Pons (tissue), 1 donor: ENCODE results near the gene RUNDC1.
"Not testable (repeated sequence)": the region's sequence is repeated elsewhere in the genome, so short reads cannot be mapped to it uniquely, and the experiment has no call there.

Experiments used
- DNase-seq: peaks from one replicate; pipeline ENCODE4 v3.0.0-alpha.2; 2016; ENCODE audit warnings: low spot score

The RUNDC1 gene

DNA sequence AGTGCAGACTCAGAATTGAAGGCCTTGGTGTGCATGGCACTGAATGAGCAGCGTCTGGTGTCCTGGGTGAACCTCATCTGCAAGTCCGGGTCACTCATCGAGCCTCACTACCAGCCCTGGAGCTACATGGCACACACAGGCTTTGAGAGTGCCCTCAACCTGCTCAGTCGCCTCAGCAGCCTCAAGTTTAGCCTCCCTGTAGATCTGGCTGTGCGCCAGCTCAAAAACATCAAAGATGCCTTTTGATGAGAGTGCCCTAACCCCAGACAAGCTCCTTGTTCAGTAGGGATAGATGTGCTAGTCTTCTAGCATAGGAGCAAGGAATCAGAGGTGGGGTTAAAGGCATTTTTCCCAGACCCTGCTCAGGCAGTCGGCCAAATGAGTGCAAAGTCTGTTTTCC, 11.1 kb downstream of the RUNDC1 start:
- DNase-seq = no peak

DNA sequence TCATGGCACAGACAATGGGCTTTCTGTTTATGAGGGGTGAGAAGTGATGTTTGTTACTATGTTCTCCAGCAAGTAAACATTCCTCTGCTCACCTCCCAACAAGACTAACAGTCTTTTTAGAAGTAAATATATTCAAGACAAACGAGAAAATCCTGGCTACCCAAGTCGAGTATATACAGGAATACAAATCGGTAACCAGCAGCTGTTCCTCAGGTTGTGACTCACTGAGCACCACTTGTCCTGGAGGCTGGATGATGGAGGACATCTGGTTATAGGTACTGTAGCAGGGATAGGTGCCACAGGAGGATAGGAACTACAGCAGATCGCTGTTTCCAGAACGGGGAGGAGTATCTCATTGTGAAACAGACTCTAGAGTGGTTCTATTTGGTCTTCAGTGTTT, 12.5 kb downstream of the RUNDC1 start:
- no peak for DNase-seq

DNA sequence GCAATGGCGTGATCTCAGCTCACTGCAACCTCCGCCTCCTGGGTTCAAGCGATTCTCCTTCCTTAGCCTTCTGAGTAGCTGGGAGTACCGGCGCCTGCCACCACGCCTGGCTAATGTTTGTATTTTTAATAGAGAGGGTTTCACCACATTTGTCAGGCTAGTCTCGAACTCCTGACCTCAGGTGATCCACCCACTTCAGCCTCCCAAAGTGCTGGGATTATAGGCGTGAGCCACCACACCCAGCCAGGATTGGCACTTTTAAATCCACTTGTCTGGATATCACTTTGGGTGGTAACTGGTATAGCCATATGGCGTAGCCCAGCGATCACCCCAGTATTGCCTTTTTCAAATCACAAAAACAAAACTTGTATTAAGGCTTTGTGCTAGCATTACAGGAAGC, 13.5 kb downstream of the RUNDC1 start:
- not testable (repeated sequence) for DNase-seq

DNA sequence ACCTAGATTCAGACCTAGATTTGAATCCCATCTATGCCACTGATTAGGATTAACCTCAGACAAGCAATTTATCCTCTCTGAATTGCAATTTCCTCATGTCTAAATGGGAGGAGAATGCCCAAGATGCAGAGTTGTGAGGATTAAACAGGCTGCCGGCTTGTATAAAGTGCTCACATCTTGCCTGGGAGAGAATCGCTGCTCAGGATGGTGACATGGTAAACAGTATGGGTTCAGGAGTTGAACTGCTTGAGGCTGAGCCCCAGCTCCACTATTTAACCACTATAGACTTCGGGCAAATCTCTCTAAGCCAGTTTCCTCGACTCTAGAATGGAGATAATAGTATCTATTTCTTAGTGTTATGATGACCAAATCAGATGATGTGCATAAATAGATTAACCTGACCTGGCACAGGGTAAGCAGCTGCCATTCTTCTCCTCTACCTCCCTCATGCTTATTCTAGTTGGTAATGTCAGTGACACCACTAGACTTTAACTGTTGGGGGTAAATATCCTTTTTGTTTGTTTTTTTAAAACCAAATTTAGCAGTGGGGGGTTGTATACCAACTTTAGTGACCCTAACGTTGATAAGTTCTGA, 17.1 kb downstream of the RUNDC1 start:
- no peak for DNase-seq

DNA sequence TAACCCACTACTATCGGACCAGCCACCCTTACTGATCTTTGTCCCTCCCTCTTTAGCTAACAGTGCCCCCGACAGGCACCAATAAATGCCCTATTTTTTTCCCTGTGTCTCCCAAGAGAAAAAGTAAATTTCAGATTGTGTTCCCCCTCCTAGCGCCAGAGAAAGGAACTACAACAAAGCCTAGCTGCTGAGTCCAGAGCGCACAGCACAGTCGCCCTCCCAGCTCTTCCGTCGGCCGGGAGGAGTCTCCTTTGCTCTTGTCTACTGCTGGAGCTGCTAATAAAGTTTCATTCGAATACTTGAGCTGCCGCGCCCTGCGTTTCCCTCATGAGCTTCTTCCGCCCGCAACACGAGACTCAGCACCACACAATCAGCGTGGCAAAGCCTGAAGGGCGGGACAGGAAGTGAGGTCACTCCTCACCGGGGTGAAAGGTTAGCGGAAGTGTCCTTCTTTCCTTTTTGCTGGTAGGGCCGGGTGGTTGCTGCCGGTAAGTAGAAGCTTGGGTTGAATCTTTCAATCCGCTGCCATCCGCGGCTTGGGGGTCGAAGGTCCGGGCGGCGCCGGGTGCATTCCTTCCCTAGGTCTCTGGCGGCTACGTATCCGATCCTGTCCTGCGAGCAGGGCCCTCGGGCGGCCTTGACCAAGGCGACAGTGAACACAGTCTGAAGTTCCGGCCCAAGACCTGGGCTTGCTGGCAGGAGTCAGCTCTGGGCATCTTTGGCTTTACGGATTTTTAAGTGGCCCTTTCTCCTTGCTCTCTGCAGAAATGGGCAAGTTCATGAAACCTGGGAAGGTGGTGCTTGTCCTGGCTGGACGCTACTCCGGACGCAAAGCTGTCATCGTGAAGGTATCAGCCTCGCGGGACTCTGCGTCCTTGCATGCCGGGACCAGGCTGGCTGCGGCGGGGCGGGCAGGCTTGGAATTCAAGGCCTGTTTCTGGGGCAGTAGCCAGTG, 17.9 kb downstream of the RUNDC1 start, which contains the start of gene RPL27:
Gene RPL27, plus strand, starts transcription at position 436 of the 955 bp plus-strand sequence. Its CDS starts 332 bp downstream, at position 768.
- DNase-seq = peak; percentile 100

DNA sequence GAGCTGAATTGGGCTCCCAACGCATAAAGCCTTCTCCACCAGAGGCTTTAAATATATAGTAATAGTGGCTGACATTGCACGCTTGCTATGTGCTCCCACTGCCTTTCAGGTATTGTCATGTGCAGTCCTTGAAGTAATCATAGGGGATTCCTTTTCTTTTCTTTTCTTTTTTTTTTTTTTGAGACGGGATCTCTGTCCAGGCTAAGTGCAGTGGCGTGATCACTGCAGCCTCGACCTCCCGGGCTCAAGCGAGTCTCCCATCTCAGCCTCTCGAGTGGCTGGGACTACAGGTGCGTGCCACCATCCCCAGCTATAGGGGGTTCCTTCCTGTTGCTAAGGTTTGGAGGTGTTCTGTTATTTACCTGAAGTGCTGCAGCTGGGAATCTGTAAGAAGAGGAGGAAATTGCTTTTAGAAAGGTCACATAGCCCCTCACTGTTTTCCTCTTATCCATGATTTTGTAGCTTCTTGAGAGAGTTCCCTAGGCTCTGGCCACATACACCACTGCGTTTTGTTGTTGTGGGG, 18.7 kb downstream of the RUNDC1 start:
- no peak for DNase-seq

DNA sequence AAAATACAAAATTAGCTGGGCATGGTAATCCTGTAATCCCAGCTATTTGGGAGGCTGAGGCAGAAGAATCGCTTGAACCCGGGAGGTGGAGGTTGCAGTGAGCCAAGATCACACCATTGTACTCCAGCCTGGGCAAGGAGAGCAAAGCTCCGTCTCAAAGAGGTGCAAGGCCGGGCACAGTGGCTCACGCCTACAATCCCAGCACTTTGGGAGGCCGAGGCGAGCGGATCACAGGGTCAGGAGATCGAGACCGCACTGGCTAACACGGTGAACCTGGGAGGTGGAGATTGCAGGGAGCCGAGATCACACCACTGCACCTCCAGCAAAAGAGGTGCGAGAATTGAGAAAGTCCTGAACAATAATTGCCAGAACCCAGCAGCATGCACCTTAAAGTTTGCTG, 20.5 kb downstream of the RUNDC1 start:
- not testable (repeated sequence) for DNase-seq

DNA sequence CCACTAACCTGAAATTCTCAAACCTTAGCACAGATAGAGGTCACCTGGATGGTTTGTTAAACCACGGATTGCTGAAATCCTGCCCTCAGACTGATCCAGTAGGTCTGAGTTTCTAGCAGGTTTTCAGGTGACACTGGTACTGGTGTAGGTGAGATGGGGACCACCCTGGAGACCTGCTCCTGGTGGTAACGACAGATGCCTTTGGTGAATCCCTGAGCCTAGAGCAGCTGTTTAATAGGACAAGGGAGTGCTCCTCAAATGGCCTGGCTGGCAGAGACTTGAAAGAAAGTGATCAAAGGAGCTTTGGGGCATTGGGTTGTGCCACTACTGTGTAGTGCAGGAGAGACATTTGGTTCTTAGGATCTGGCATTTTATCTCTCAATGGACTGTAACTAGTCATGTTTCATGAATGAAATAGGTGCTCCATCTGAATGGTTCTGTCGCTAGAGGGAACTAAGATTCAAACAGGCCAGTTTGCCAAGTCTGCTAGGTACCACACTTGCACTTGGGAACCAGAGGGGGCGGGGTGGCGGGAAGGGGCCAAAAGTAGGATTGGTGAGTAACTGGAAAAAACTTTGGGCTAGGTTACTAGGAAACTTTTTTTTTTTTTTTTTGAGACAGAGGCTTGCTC, 23.3 kb downstream of the RUNDC1 start:
- DNase-seq = no peak

DNA sequence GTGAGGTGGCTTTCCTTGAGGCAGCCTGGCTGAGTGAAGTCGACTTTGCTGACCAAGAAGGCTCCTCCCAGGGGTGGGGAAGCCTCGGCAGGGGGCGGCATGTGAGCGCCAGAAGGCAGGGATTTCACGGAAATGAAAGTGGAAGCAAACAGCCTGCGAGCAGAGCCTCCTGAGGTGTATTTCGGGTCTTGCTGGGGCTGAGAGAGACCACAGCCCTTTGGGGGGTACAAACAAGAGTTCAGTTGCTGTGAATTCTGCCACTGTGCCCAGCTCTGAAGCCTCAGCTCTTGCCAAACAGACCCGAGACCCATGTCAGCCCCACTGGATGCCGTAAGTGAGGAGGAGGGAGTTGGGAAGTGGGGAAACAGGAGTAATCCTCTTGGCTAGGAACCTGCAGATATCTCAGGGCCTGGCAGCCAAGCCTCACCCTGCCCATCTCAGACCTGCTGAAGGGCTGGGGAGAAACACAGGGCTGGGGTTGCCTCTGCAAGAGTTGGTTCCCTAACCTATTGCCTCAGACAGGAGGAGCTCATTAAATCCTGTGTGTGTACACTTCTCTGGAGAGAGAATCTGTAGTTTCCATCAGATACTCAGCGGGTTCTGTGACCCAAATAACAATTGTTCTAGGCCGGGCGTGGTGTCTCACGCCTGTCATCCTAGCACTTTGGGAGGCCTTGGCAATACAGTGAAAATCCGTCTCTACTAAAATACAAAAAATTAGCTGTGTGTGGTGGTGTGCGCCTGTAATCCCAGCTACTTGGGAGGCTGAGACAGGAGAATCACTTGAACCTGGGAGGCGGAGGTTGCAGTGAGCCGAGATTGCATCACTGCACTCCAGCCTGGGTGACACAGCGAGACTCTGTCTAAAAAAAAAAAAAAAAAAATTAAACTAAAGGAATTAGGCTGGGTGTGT, 26.5 kb downstream of the RUNDC1 start, which contains the start of gene IFI35:
Gene IFI35, plus strand, starts transcription at position 146 of the 913 bp plus-strand sequence. Its CDS starts 164 bp downstream, at position 310.
- peak; percentile 70 for DNase-seq

DNA sequence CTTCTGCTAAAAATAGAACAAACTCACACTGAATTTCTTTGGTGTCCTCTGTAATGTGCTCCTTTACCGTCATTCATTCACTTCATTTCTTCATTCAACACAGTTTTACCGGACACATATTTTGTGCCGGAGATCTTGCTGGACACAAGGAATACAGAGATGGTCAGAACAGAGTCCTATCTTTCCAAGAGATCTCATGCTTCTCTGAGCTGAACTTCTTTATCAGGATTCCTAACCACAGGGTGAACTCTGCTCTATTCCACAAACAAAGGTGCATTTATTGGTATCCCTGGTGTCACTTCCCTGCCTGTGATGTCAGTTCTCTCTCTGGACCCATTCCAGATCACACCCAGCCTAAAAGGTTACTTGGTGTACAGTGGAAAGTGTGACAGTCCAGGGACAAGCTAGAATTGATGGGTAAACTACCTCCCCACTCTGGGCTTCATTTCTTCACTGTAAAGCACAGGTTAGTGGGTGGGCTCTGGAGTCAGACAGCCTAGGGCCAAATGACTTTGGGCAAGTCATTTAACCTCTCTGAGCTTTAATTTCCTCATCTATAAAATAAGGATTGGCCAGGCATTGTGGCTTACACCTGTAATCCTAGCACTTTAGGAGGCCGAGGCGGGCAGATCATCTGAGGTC, 30.4 kb downstream of the RUNDC1 start:
- DNase-seq = no peak

DNA sequence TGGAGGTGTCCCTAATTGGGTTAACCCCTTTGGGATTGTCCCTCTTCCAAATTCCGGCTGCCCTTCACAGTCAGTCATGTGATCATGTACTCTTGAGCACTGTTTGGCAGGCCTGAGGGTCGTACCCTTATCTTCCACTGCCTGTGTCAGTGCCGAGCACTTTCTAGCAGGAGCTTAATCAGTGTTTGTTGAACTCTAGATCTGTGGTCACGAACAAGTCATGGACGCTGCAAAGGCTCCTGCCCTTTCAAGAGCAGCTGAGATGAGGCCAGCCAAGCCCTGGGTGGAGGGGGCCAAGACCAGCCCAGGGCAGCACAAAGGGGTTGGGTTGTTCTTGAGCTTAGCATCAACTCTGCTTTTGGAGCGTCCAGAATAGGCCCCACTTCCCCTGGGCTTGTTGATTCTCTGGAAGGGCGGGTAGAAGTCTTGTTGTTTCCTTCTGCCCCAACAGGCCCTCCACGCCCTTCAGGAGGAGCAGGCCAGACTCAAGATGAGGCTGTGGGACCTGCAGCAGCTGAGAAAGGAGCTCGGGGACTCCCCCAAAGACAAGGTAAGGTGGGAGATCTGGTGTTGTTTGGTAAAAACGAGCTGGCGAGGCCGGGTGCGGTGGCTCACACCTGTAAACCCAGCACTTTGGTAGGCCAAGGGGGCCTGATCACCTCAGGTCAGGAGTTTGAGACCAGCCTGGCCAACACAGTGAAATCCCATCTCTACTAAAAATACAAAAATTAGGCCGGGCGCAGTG, 31.5 kb downstream of the RUNDC1 start:
- no peak for DNase-seq

DNA sequence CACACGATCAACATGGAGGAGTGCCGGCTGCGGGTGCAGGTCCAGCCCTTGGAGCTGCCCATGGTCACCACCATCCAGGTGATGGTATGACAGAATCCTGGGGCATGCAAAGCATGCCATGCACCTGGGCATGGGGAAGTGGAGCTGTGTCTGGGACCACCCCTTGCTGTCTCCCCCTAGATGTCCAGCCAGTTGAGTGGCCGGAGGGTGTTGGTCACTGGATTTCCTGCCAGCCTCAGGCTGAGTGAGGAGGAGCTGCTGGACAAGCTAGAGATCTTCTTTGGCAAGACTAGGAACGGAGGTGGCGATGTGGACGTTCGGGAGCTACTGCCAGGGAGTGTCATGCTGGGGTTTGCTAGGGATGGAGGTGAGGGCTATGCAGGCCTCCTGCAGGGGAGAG, 32.9 kb downstream of the RUNDC1 start:
- DNase-seq = no peak

DNA sequence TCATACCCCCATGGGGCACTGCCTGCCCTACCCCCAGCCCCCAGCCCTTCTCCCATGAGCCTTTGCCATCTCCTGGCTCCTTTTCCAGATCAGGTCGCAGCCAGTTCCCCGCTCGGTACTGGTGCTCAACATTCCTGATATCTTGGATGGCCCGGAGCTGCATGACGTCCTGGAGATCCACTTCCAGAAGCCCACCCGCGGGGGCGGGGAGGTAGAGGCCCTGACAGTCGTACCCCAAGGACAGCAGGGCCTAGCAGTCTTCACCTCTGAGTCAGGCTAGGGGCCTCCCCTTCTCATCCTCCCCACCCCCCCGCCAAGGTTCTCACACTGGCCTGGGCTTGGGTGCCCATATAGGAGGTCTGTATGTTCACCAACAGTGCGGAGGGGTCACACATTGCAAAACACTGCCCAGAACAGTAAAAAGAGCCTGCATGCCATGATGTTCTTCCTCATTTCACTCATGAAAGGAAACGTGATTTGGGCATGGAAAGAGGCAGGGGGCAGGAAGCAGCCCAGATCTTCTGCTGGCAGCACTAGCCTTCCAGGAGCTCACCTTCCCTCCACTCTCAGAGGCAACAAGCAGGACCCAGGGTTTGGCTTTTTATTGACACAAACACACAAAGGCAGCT, 33.8 kb downstream of the RUNDC1 start:
- no peak for DNase-seq

DNA sequence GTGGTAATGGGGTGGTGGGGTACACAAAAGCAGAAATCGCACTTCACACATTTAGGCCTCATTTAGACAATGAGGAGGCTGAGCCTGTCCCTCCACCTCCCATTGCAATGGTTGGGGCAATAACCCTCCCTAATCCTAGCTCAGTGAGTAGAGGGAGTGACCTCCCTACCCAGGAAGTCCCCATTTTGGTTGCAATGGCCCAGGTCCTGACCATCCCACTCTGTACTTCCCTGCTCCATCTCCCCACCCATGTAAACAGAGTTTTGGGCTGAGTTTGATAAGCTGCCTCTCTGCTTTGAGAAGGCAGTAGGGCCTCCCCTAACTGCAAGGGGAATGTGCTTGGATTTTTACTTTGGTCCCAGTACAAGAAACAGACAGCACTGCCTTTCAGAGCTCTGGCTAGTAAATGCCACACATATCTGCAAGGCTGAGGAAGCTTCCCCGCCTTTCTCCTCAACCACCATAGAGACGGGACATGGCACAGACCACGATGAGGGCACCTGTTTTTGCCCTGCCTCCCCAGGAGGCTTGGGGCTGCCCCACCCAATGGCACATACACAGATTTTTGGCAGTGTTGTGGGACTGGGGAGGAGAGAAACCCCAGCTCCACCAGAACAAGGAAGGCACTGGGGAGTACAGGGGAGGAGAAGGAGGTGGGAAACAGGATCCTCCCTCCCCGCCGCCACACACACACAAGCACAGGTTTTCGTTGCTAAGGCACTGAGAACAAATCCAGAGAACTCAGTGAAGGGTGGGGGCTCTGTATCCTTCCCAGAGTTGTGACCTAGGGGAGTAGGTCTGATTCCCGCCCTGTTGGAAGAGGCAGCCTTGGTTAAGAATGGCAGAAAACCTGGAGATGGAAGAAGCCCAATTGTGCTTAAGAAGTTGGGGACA, 34.5 kb downstream of the RUNDC1 start:
- no peak for DNase-seq

DNA sequence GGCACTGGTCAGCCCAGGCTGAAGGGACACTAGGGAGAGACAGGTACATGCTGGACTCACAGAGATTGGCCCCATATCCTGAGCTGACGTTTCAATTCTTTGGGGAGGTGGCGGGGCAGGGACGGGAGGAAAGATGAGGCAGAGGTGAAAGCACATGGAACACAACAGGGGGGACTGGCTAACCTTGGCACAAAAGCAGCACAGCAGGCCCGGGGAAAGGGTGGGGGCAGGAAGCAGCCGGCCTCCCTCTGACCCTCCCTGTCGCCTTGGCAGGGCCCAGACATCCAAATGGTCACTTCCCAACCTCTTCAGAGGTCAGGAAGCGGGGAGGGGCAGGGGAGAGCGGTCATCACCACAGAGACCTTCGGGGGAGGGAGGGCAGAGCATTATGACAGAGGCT, 35.2 kb downstream of the RUNDC1 start:
- DNase-seq = no peak

DNA sequence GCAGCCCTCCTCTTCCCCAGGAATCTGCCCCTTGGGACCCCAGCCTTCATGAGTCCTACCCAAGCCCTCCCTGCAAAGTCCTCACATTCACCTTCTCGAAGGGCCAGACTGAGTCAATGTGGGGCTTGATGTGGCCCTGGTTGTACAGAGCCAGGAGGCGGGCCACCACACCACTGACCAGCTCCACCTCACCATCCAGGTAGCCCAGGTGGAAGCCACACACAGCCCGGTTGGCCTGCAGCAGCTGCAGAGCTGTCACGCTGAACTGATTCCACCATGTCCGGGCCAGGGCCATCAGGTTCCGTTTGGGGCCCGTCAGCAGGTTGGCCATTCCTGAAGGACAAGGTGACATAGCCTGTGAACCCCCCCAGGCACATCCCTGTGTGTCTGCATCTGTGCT, 35.9 kb downstream of the RUNDC1 start:
- no peak for DNase-seq

DNA sequence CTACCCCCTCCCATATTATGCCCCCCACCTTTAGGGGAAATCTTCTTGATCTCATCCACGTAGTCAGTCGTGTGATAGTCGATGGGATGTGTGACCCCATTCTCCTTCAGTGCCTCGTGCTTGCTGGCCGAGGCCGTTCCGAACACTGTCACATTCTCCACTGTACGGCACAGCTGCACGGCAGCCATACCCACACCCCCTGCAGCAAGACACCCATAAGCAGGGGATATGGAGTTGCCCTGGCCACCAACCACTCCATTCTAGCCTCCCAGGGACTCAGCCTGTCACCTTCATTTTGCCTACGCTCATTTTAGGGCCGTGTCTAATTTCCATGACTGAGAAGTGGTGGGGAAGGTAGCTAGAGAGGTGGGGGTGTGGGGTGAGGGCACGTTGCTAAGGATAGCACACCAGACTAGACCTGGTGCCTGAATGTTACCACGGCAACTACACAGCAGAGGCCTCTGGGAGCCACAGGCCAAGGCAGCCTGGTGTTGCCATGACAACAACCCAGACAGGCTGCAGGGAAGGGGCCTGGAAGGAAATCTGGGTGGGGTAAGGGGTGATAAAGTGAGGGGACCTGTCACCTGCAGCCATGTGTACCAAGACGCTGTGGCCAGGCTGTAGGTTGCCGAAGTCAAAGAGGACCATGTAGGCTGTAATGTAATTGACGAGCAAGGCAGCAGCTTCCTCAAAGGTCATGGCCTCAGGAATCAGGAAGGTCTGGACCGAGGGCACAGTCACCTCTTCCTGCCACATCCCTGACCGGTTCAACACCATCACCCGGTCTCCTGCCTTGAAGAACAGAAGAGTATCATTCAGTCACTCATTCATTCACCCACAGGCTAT, 37.9 kb downstream of the RUNDC1 start:
- DNase-seq = no peak

DNA sequence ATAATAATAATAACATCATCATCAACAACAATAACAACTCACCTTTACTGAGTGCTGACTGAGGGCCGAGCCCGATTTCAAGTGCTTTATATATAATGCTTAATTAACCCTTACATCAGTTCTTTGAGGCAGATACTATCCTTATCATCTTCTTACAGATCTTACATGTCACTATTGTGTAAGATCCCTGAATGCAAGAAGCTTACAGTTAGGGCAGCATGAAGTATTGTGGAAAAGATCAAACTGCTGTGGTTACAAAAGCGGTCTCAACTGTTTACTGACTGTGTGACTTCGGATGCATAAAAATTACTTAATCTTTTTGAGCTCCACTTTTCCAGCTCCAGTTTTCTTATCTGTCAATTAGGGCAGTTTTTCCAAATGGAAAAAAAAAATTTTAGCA, 38.6 kb downstream of the RUNDC1 start:
- no peak for DNase-seq
